ENCODE data around the gene IGF2BP1. TPM values are rescaled to one million over a fixed set of nuclear protein-coding genes. Genes with fewer than 3 reads are reported as not detected.

IGF2BP1 gene
- total RNA-seq, 6 experiments from 2014 or later = 26.5 to 65.4 (median 60.0) TPM

DNA sequence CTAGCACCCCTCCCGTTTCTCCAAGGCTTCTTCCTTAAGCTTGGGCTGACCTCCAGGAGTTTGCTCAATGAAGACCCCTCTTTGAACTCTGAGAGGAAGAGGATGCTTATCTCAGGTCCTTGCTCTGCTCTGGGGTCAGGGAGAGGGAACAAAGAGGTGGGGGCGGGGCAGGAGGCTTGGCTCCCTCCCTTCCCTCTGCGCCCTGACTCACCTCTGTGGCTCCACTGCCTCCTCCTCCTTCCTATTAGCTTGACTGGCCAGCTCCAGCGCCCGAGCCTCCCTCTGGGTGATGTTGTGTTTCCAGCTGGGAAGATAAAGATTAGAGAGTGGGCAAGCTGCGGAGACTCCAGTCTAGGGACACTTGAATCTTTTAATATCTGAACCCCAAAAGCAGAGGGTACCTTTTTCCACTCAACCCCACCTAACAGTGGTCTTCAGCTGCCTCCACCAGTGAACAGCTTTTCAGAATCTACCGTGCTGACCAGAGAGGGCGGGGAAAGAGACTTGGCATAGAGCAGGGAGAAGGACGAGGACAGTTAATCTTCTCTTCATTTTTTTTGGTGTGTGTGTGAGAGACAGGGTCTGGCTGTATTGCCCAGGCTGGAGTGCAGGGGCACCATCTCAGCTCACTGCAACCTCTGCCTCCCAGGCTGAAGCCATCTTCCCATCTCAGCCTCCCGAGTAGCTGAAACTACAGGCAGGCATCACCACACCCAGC is 35.5 kb upstream of the IGF2BP1 start:
- Mint-ChIP-seq H3K27me3 (ENCODE audit: insufficient read depth) (no peaks in the 10 kb centered on the region; the same call in 1 of the 2 replicates), H3K27ac (peak overlapping the region; percentile 89), H3K36me3 (ENCODE audit: low read depth) (no peaks in the 10 kb centered on the region), H3K9me3 (no peaks in the 10 kb centered on the region), H3K4me1 (ENCODE audit: low read depth) (peaks cover 29% of the 10 kb centered on the region), H3K4me3 (peak overlapping the region; percentile 82)
- no peak for TF ChIP-seq CTCF (IDR thresholded peaks at IDR 0.05)
- DNase-seq = peak; percentile 65

GRCh38 chr17:48970224-48970623 is 27.0 kb upstream of the IGF2BP1 start:
- no peak for TF ChIP-seq CTCF (IDR thresholded peaks at IDR 0.05)
- no peak for DNase-seq
- peaks cover 44% of the 10 kb centered on the region for H3K4me1 Mint-ChIP-seq (ENCODE audit: low read depth)
- no peak overlapping the region for H3K27ac Mint-ChIP-seq
- H3K4me3 Mint-ChIP-seq = no peak overlapping the region
- H3K36me3 Mint-ChIP-seq (ENCODE audit: low read depth) = no peaks in the 10 kb centered on the region
- peaks cover 3% of the 10 kb centered on the region; the same call in 1 of the 2 replicates for H3K27me3 Mint-ChIP-seq (ENCODE audit: insufficient read depth)
- no peaks in the 10 kb centered on the region for H3K9me3 Mint-ChIP-seq

- peak overlapping the region; percentile 97 for H3K27ac Mint-ChIP-seq
- H3K9me3 Mint-ChIP-seq = no peaks in the 10 kb centered on the region
- DNase-seq = no peak
- no peaks in the 10 kb centered on the region for H3K36me3 Mint-ChIP-seq (ENCODE audit: low read depth)
- H3K27me3 Mint-ChIP-seq (ENCODE audit: insufficient read depth) = peaks cover 3% of the 10 kb centered on the region; the same call in 1 of the 2 replicates
- peaks cover 44% of the 10 kb centered on the region for H3K4me1 Mint-ChIP-seq (ENCODE audit: low read depth)
- 0 out of 2 replicates have a peak, but pooled peaks have one; percentile 6 for TF ChIP-seq CTCF (IDR thresholded peaks at IDR 0.05)
- peak overlapping the region; percentile 79 for H3K4me3 Mint-ChIP-seq
These were observed 26.1 kb upstream of the IGF2BP1 start for GRCh38 chr17:48970865-48971687.

GRCh38 chr17:48972749-48973097 is 24.5 kb upstream of the IGF2BP1 start:
- peak overlapping the region; percentile 79 for H3K4me3 Mint-ChIP-seq
- no peaks in the 10 kb centered on the region for H3K36me3 Mint-ChIP-seq (ENCODE audit: low read depth)
- no peak for DNase-seq
- H3K27ac Mint-ChIP-seq = peak overlapping the region; percentile 97
- peaks cover 44% of the 10 kb centered on the region for H3K4me1 Mint-ChIP-seq (ENCODE audit: low read depth)
- H3K9me3 Mint-ChIP-seq = no peaks in the 10 kb centered on the region
- no peak for TF ChIP-seq CTCF (IDR thresholded peaks at IDR 0.05)
- peaks cover 3% of the 10 kb centered on the region; the same call in 1 of the 2 replicates for H3K27me3 Mint-ChIP-seq (ENCODE audit: insufficient read depth)

DNA sequence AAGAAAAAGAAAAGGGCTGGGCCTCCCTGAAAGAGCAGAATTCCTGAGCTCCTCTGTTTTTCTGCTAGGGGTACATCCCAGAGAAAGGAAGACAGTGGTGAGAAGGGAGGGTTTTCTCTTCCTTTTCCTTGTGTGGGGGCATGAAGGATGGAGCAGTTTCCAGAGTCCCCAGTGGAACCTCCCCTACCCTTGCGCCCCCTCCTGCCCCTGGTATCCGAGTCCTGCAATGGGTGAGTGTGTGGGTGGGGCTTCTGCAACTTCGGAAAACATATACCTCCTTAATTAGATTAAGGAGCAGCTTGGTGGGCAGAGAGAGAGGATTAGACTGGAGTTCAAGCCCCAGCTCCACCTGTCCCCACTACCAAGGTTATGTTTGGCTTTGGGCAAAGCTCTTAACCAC is 23.4 kb upstream of the IGF2BP1 start:
- Mint-ChIP-seq H3K9me3 (no peaks in the 10 kb centered on the region), H3K4me3 (no peak overlapping the region), H3K36me3 (ENCODE audit: low read depth) (no peaks in the 10 kb centered on the region), H3K27ac (no peak overlapping the region; the same call in 1 of the 2 replicates), H3K27me3 (ENCODE audit: insufficient read depth) (peaks cover 5% of the 10 kb centered on the region; the same call in 1 of the 2 replicates), H3K4me1 (ENCODE audit: low read depth) (peaks cover 44% of the 10 kb centered on the region)
- no peak for TF ChIP-seq CTCF (IDR thresholded peaks at IDR 0.05)
- DNase-seq = no peak
